HG03457 (cell line): ENCODE results near the gene NLRP1.

Source experiments
- ATAC-seq: cut with Tn5 transposase; IDR thresholded peaks from one replicate; pipeline ENCODE4 v1.9.1; 2021; ENCODE audit warnings: moderate number of reproducible peaks; ENCODE audit not compliant: unreplicated experiment

The NLRP1 gene

DNA sequence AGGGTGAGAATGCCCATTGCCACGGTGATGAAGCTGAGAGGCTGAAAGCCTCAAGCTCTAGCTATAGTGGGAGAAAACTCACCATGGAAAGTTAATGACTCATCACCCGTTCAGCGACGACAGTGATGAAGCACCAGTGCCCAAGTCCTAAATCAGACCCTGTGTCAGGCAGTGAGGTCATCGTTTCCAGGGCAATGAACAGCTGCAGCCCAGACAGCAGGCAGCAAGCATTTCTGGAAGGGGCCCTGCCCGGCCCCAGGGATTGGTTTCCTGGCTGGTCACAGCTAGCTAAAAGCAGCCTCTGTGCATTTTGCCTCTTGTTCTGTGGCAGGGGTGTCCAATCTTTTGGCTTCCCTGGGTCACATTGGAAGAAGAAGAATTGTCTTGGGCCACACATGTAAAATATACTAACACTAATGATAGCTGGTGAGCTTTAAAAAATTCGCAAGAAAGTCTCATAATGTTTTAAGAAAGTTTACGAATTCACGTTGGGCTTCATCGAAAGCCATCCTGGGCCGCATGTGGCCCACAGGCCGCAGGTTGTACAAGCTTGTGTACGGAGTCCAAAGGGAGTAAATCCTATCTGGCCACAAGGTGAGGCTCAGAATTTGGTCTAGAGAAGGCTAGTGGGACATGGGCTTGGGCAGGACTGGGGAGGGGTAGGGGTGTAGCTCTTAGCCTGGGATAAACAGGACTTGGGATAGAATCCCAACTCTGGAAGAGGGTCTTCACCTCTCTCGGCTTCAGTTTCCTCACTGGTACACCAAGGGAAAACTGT is 57.3 kb downstream of the NLRP1 start:
- ATAC-seq = no peak

GRCh38 chr17:5523249-5523648 is 61.1 kb downstream of the NLRP1 start:
- ATAC-seq = no peak

- no peak for ATAC-seq
Observed at GRCh38 chr17:5522476-5522875, 61.8 kb downstream of the NLRP1 start.

- ATAC-seq = no peak
Observed at GRCh38 chr17:5516060-5516792, 68.1 kb downstream of the NLRP1 start.

DNA sequence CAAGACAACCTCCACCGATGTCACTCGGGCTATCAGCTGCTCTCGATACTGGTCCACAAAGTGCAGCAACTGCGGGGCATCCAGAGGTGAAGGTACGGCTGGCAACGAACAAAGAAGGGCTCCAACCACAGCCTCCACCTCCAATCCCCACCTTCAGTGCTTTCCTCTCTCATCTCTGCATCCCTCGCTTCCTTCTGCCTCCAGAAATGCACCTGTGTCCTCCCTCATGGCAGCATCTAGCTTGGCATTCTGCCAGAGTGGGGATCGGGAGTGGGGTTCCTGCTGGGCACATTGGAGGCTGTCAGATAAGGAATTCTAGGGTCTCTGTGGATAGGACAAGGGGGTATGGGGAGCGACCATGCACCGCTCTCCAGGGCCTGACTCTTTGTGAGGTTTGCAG is 69.3 kb downstream of the NLRP1 start:
- no peak for ATAC-seq

DNA sequence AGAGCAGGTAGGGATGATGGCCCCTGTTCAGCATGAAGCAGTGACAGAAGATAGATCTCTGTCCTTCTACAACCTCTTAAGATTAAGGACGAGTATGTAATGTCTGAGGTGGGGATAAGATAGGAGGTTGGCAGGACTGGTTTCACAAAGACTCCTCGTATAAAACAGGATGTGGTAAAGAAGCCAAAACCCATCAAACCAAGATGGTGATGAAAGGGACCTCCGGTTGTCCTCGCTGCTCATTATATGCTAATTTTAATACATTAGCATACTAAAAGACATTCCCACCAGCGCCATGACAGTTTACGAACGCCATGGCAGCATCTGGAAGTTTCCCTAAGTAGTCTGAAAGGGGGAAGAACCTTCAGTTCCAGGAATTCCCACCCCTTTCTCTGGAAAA is 70.7 kb downstream of the NLRP1 start:
- no peak for ATAC-seq

DNA sequence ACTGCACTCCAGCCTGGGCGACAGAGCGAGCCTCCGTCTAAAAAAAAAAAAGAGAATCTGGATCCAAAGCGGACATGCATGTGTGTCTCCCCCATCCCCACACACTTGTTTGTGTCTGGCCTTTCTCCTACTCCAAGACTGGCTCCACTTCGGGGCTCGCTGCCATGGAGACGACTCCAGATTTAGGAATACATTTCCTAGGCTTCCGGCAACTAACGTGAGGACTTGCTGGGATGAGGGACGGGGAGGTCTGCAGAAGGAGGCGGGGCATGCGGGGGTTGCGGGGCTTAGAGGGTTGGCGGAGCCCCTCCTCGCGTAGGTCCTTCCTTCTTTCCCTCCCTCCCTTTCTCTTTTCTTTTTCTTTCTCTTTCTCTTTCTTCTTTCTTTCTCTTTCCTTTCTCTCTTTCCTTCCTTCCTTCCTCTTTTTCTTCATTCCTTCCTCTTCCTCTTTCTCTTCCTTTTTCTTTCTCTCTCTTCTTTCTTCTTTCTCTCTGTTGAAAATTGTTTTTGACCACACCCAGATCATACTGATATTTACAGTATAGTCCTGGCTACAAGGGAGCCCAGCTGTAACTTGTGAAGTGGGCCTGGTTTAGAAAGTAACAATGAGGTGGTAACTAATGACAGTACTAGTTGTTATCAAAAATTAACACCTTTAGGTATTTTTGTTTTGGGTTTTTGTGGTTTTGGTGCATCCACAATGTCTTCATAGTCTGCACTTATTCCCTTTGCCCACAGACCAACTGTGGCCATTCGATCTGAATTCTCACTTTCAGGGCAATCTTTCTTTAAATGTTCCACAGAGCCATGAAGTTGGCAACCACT is 72.7 kb downstream of the NLRP1 start:
- no peak for ATAC-seq

DNA sequence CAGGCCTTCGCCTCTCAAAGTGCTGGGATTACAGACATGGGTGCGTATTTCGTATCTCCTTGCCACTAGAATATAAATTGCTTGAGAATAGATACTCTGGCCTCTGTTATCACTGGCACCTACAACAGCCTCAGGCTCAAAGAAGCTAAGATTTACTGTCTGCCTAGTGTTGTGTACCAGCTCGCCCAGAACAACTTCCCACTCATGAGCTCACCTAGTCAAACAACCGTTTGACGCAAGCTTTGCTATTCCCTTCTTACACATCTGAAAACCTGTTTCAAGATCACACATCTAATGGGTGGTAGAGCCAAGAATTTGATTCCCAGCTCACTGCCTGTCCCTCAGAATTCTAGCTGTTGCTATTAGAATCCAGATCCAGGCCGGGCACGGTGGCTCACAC is 73.5 kb downstream of the NLRP1 start:
- ATAC-seq = no peak

DNA sequence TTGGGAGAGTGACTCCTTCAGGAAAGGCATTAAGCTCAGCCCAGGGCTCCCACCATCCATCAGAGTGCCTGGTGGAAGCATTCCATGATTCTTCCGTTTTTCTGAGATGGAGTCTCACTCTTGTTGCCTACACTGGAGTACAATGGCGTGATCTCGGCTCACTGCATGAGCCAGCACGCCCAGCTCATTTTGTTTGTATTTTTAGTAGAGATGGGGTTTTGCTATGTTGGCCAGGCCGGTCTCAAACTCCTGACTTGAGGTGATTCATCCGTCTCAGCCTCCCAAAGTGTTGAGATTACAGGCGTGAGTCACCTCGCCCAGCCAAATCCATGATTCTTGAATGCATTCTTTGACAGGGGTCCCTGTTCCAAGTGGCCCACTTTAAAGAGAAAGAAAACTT is 74.8 kb downstream of the NLRP1 start:
- no peak for ATAC-seq

DNA sequence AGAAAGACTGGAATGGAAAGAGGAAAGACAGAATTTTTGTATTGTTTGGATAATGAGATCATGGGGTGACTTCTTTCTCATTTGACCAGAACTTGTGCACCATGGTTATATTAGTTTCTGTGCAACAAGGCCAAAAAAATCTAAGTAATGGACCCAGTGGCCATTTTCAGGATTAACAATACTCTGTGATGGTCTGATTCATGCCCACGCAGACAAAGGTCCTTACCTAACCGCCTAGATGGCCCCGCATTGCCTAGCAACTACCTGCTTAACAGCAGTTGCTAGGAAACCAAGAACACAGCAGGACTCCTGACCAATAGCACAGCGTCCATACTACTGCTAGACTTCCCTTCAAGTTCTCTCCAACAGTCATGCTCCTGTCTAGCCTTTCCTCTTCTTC is 75.5 kb downstream of the NLRP1 start:
- no peak for ATAC-seq

DNA sequence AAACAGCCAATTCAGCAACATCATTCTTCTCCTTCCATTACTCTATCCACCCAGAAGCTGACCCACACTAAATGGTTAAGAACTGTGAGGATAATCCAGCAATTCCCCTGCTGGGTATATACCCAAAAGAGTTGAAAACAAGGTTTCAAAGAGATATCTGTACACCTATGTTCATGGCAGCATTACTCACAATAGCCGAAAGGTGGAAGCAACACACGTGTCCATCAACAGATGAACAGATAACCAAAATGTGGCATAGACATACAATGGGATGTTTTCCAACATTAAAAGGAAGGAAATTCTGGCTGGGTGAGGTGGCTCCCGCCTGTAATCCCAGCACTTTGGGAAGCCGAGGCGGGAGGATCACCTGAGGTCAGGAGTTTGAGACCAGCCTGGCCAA is 78.0 kb downstream of the NLRP1 start:
- ATAC-seq = no peak

- no peak for ATAC-seq
Observed at GRCh38 chr17:5502552-5502951, 81.8 kb downstream of the NLRP1 start.

- no peak for ATAC-seq
Observed at GRCh38 chr17:5501685-5502084, 82.6 kb downstream of the NLRP1 start.

GRCh38 chr17:5500589-5501391 is 83.5 kb downstream of the NLRP1 start:
- no peak for ATAC-seq

DNA sequence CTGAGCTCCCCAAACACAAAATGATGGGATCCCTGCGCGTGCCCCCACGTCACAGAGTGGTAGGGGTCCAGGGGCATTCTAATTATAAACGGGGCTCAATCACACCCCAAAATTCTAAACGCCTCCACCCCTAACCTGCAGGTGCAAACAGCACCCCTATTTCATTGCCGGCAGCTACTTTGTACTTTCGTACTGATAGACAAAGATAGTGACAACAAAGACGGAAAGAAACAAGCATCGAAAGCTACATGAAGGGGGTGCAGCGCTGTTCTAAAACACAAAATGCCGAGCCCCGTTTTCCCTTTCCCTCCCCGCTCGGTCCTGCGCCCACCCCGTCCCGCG is 84.1 kb downstream of the NLRP1 start:
- ATAC-seq = no peak

- ATAC-seq = no peak
Observed at GRCh38 chr17:5499476-5500231, 84.7 kb downstream of the NLRP1 start.

- no peak for ATAC-seq
Observed at GRCh38 chr17:5492970-5493369, 91.3 kb downstream of the NLRP1 start.

DNA sequence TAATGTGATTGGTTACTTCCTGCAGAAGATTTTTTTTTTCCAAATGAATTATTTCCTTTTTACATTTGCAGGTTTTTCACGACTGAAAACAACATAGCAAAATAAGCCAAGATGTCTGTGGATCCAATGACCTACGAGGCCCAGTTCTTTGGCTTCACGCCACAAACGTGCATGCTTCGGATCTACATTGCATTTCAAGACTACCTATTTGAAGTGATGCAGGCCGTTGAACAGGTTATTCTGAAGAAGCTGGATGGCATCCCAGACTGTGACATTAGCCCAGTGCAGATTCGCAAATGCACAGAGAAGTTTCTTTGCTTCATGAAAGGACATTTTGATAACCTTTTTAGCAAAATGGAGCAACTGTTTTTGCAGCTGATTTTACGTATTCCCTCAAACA is 95.6 kb downstream of the NLRP1 start:
- ATAC-seq = no peak

DNA sequence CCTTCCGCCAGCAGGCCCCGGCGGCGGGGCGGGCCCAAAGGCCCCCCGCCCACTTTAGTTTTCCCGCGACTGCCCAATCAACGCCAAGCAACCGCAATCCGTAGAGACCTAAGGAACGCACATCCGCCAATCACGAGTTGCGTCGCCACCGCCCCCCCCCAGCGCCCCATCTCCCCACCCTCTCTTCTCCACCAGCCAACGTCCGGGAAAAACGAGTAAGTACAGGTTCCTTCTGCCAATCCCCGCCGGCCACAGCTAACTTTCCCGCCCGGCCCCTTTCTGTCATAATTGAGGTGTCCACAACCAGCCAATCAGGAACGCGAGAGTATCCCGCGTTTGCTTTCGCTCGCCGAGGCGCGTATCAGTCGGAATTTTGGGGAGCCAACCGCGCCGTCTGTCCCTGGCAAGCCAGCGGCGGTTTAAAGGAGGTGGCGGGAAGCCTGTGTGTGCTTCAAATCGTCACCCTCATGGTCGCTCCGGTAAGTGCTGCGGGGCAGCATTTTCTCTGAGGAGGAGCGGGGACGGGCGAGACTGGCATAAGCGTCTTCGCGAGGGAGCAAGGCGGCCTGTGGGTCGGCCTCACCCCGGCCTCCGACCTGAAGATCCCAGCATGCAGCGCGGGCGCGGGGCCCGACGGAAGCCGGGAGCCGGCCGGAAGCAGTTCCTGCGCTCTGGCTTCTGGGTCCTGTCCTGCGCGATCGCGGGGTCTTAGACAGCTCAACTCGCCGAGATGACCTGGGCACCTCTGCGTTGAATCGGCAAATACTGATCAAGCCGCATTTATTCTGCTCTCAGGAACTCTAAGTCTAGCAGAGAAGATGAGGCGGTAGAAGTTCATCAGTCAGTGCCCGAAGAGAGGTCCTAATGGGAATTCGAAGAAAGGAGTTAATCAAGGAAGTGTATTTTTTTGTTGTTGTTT is 97.8 kb downstream of the NLRP1 start, which contains the start of gene MIS12:
Gene MIS12, plus strand, starts transcription at position 361 of the 919 bp plus-strand sequence. CDS start 2,297 bp downstream, outside the sequence.
- peak; percentile 56 for ATAC-seq
